Uterus (tissue), 4 donors: ENCODE data around the gene CHST8. TPM values are rescaled to one million over a fixed set of nuclear protein-coding genes. Genes with fewer than 3 reads are reported as not detected.

Experiments
- DNase-seq, 2 donors: peaks; one replicate each; pipeline ENCODE4 v3.0.0-alpha.2; 2019 to 2020
- H3K27ac ChIP-seq, 2 donors: fragments of 200-600 bp; sonication (generic); 1 replicate in 1 of 2; 2 replicates in 1 of 2; pipeline ENCODE4 v1.5.1; 2016 to 2018
- H3K27me3 ChIP-seq, 2 donors: fragments of 200-600 bp; sonication (generic); one replicate each; pipeline ENCODE4 v1.5.1; 2018 to 2019; ENCODE audit warnings: control low read depth in 1 of 2
- H3K36me3 ChIP-seq, 2 donors: fragments of 200-600 bp; sonication (generic); one replicate each; pipeline ENCODE4 v1.5.1; 2019; ENCODE audit warnings: control low read depth in 1 of 2
- H3K4me1 ChIP-seq, 2 donors: fragments of 200-600 bp; sonication (generic); one replicate each; pipeline ENCODE4 v1.5.1; 2018 to 2019; ENCODE audit warnings: control low read depth in 1 of 2
- H3K4me3 ChIP-seq, 2 donors: fragments of 200-600 bp; sonication (generic); 1 replicate in 1 of 2; 2 replicates in 1 of 2; pipeline ENCODE4 v1.5.1; 2018 to 2019; ENCODE audit warnings: mild to moderate bottlenecking in 1 of 2
- H3K9me3 ChIP-seq, 2 donors: fragments of 200-600 bp; sonication (generic); one replicate each; pipeline ENCODE4 v1.5.1; 2019; ENCODE audit warnings: control low read depth in 1 of 2
- CTCF ChIP-seq, 4 experiments: fragments of 200-600 bp in 2 of 4; fragments of 450-650 bp in 2 of 4; sonication (generic) in 2 of 4; IDR thresholded peaks; one replicate each; pipeline ENCODE4 v1.5.1; 2016 to 2019; ENCODE audit warnings: antibody characterized with exemption in 4 of 4, mild to moderate bottlenecking in 2 of 4, moderate library complexity in 1 of 4
- POLR2A ChIP-seq, 2 donors: fragments of 450-650 bp; IDR thresholded peaks; one replicate each; pipeline ENCODE4 v1.6.1; 2016; ENCODE audit warnings: antibody characterized with exemption in 2 of 2, mild to moderate bottlenecking in 1 of 2, moderate library complexity in 1 of 2
- intact Hi-C: fragments of 100-400 bp; cut with DNase I; formaldehyde crosslinking; loops from one replicate; pipeline ENCODE4 v1.15.1; 2023; ENCODE audit warnings: low total_unique reads
- total RNA-seq, 4 donors: library from RNA; depleted of rRNA in 3 of 4; stranded (reverse); fragments of >200 nt in 3 of 4; gene quantifications; one replicate each; pipeline versions ENCODE4 v1.1.0 to v1.2.4, GENCODE V29; 2014 to 2023
- donor health status: DM: yes; HTN: yes; CAD: no.

CHST8 gene
- total RNA-seq, 4 donors from 2014 or later = 0.26 to 0.95 (median 0.69) TPM; not detected in 1

GRCh38 chr19:33671211-33671610 is 49.5 kb downstream of the CHST8 start:
- Histone ChIP-seq H3K4me1 (no peaks in the 10 kb centered on the region), H3K27me3 (no peaks in the 10 kb centered on the region), H3K36me3 (no peaks in the 10 kb centered on the region), H3K27ac (no peak overlapping the region), H3K9me3 (no peaks in the 10 kb centered on the region), H3K4me3 (no peak overlapping the region)
- TF ChIP-seq POLR2A (IDR thresholded peaks at IDR 0.05) (no peak), CTCF (IDR thresholded peaks at IDR 0.05) (no peak)
- intact Hi-C loops = no loop called here
- DNase-seq = no peak

GRCh38 chr19:33673258-33673875 is 51.6 kb downstream of the CHST8 start:
- H3K4me1 ChIP-seq = no peaks in the 10 kb centered on the region
- intact Hi-C loops = no loop called here
- H3K27ac ChIP-seq = no peak overlapping the region
- no peaks in the 10 kb centered on the region for H3K27me3 ChIP-seq
- H3K9me3 ChIP-seq = no peaks in the 10 kb centered on the region
- TF ChIP-seq POLR2A (IDR thresholded peaks at IDR 0.05) (no peak), CTCF (IDR thresholded peaks at IDR 0.05) (no peak)
- no peak overlapping the region for H3K4me3 ChIP-seq
- DNase-seq = no peak
- H3K36me3 ChIP-seq = no peaks in the 10 kb centered on the region

- Histone ChIP-seq H3K27me3 (no peaks in the 10 kb centered on the region), H3K9me3 (no peaks in the 10 kb centered on the region), H3K36me3 (no peaks in the 10 kb centered on the region), H3K4me1 (no peaks in the 10 kb centered on the region), H3K27ac (no peak overlapping the region), H3K4me3 (no peak overlapping the region)
- intact Hi-C loops = no loop called here
- no peak for TF ChIP-seq POLR2A (IDR thresholded peaks at IDR 0.05)
- TF ChIP-seq CTCF (IDR thresholded peaks at IDR 0.05) = no peak
- no peak for DNase-seq
These were observed 52.4 kb downstream of the CHST8 start for GRCh38 chr19:33673996-33674625.

GRCh38 chr19:33674626-33675367 is 53.0 kb downstream of the CHST8 start:
- no peak overlapping the region for H3K4me3 ChIP-seq
- H3K27me3 ChIP-seq = no peaks in the 10 kb centered on the region
- no peak for DNase-seq
- no peak overlapping the region for H3K27ac ChIP-seq
- no peaks in the 10 kb centered on the region for H3K9me3 ChIP-seq
- no peaks in the 10 kb centered on the region for H3K4me1 ChIP-seq
- H3K36me3 ChIP-seq = no peaks in the 10 kb centered on the region
- intact Hi-C loops = no loop called here
- TF ChIP-seq POLR2A (IDR thresholded peaks at IDR 0.05) (no peak), CTCF (IDR thresholded peaks at IDR 0.05) (no peak)
